ENCODE measurements around the gene PASK.

The PASK gene

GRCh38 chr2:241146286-241146685 is 3.0 kb downstream of the PASK start:
- no peak for DNase-seq (ENCODE audit: low spot score)

DNA sequence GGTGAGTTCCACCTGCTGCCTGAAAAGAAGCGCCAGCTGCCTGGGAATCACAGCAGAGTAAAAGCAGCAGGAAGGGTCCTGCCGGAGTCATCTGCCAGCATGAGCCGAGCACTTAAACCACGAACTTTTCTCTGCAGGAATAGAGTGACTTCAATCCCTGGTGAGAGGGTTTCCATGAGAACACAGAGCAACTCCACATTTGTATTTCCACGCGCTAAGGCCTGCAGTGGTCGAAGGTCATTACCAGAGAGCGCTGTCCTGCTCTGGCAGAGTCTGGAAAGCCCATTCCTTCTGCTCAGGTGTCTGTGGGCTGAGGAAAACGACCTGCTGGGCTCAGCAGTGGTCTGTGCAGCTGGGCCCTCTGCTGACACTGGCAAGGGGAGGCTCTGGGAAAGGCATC is 6.7 kb downstream of the PASK start:
- no peak for DNase-seq (ENCODE audit: low spot score)

- no peak for DNase-seq (ENCODE audit: low spot score)
Observed at GRCh38 chr2:241142063-241142462, 7.2 kb downstream of the PASK start.

- DNase-seq (ENCODE audit: low spot score) = no peak
Observed at GRCh38 chr2:241141214-241141770, 8.0 kb downstream of the PASK start.

- DNase-seq (ENCODE audit: low spot score) = no peak
Observed at GRCh38 chr2:241140445-241140840, 8.8 kb downstream of the PASK start.

GRCh38 chr2:241139531-241140444 is 9.5 kb downstream of the PASK start:
- no peak for DNase-seq (ENCODE audit: low spot score)

DNA sequence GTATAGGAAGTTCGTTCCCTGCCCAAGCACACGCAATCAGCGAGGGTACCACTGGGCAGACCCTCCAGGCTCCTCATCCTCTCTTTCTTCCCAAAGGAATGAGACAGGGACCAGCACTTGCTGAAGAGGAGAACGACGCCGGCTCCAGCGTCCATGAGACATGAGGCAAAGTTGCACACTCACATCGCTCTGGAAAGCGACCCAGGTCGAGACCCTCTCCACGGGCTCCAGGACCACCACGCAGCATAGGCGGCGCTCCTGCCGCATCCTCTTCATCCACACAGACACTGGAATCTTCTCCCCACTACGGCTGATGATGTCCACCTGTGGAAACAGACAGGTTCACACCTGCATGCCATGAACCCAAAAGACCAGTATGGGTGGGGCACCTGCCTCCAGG is 10.8 kb downstream of the PASK start:
- no peak for DNase-seq (ENCODE audit: low spot score)

DNA sequence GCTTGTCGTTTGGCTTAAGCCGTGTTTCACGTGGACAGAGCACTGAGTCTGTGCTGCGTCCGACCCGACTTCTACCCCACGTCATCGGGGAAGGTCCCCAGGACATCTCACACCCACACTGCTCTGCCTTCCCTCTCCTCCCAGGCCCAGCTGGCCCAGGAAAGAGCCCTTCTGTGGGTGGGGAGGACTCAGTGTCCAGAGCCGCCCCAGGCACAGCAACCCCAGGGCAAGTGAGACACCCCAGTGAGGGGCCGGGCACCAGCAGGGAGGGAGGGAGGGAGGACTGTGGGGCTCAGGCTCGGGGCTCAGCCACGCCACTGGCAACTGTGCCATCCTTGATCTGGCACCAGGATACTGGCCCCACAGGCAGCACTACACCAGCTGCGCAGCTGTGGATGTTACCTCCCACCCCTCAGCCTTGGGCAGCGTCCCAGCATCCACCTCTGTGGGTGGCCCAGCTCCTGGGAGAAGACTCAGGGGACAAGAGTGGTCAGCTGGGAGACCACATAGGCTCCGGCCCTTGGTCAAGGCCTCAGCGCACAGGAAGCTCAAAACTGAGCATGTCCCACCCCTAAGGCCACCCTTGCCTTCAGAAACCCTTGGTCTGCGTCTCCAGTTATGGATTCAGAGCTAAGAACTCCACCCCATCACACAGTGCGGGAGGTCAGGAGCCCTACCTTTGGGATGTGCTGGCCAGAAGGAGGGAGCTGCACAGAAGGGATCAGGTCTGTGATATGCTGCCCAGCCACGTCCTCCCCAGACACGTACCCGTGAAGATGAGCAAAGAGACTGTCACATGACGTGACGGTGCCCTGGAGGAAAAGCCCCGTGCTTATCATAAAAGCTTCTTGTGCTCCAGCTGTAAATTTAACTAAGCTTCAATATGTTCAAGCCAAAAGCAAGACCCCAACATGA is 11.7 kb downstream of the PASK start:
- DNase-seq (ENCODE audit: low spot score) = no peak

- DNase-seq (ENCODE audit: low spot score) = no peak
Observed at GRCh38 chr2:241136661-241137260, 12.5 kb downstream of the PASK start.

- DNase-seq (ENCODE audit: low spot score) = no peak
Observed at GRCh38 chr2:241136191-241136590, 13.1 kb downstream of the PASK start.

GRCh38 chr2:241135737-241136136 is 13.5 kb downstream of the PASK start:
- no peak for DNase-seq (ENCODE audit: low spot score)

DNA sequence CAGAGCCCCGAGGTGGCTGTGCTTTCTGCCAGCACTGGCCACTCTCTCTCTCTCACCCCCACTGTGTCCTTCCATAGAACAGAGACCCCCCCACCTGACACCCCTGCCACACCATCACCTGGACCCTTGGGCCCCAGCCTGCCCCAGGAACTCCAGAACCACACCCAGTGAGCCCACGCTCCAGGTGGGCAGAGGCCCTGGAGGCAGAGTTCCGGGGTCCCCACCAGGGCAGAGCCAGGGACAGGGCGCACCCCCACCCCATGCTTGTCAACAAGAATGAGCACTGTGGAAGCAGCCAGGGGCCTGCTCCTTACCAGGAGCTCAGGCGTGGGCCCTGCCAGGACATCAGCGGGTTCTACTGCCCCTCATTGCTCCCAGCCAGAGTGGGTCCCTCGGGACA is 14.6 kb downstream of the PASK start:
- no peak for DNase-seq (ENCODE audit: low spot score)

DNA sequence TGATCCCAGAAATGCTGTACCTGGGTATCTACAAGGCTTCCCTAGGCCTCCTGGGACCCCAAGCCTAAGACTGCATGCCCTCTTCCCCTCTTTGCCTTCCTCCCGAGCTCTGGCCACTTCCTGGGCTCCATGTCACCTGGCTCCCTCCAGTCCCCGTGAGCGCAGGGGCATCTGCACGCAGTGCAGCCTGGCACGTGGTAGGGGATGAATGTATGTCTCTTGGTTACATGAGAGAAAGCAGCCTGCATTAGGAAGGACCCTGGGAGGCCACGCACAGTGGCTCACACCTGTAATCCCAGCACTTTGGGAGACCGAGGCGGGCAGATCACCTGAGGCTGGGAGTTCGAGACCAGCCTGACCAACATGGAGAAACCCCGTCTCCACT is 15.8 kb downstream of the PASK start:
- DNase-seq (ENCODE audit: low spot score) = no peak

- DNase-seq (ENCODE audit: low spot score) = no peak
Observed at GRCh38 chr2:241132538-241133435, 16.5 kb downstream of the PASK start.

DNA sequence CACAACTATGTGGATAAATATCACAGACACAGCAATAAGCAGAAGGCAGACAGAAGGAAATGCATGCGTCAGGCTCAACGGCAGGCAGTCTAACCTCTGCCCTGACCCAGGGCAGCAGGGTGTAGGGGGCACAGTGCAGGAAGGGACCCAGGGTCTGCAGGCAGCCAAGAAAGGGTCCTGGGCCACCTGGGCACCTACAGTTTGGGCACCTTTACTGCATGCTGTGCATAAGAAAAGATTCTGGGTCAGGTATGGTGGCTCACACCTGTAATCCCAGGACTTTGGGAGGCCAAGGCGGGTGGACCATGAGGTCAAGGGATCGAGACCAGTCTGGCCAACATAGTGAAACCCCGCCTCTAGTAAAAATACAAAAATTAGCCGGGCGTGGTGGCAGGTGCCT is 17.7 kb downstream of the PASK start:
- no peak for DNase-seq (ENCODE audit: low spot score)

DNA sequence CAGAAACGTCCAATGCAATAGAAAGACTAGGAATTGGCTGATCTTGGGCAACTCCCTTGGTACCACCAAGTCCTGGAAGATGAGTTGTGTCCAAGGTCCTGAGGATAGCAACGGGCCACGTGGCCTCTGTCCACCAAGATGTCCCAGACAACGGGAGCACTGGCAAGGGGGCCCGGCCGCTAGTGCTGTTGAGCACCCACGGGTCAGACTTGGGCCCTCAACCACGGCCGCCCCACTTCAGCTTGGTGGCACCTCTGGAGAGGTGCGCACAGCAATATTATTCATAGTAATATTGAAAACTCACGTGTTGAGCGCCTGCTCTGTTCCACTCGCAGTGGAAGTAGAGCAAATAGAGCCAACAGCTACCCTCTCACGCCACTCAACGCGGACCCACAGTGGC is 19.0 kb downstream of the PASK start:
- DNase-seq (ENCODE audit: low spot score) = no peak

- no peak for DNase-seq (ENCODE audit: low spot score)
Observed at GRCh38 chr2:241129086-241129871, 20.0 kb downstream of the PASK start.

DNA sequence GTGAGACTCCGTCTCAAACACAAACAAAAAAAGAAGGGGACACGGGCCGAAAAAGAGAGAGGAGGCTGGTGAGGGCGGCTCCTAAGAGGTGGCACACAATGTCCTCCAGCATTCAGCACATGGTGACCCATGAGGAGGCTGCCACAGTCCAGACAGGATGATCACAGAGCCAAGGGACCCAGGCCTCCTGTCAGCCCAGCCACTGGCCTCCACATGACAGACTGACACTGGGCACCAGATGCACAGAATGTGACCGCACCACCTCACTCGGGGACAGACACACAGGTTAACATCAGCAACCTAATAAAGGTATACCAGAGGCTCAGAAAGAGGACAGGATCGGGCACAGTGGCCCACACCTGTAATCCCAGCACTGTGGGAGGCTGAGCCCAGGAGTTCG is 21.0 kb downstream of the PASK start:
- no peak for DNase-seq (ENCODE audit: low spot score)

GRCh38 chr2:241126771-241127202 is 22.5 kb downstream of the PASK start:
- no peak for DNase-seq (ENCODE audit: low spot score)

DNA sequence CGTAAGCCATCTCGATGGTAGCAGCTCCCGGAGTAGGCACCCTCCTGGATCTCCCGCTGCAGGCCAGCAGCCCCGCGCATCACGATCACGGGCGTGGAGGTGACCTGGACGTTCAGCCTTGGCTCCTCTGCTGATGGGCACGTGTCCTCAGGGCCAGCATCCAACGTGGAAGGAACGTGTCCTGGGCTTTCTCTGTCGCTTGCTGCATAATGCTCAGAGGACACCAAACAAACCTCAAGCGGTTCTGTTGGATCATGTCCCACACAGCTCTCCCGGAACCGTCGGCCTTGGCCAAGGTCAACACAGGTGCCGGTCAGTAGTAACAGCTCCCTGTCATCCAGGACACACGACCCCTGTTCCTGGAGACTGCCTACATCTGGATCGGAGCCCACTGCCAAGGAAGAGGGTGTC is 23.1 kb downstream of the PASK start:
- no peak for DNase-seq (ENCODE audit: low spot score)
